GM21723 (cell line): Measurements from ENCODE around the gene HOXB7.

Experiments
- ATAC-seq: cut with Tn5 transposase; IDR thresholded peaks from one replicate; pipeline ENCODE4 v1.9.1; 2021; ENCODE audit warnings: mild to moderate bottlenecking, moderate library complexity; ENCODE audit not compliant: unreplicated experiment

The HOXB7 gene

GRCh38 chr17:48611213-48611612 lies 396 bp upstream of the HOXB7 start:
- ATAC-seq = no peak

DNA sequence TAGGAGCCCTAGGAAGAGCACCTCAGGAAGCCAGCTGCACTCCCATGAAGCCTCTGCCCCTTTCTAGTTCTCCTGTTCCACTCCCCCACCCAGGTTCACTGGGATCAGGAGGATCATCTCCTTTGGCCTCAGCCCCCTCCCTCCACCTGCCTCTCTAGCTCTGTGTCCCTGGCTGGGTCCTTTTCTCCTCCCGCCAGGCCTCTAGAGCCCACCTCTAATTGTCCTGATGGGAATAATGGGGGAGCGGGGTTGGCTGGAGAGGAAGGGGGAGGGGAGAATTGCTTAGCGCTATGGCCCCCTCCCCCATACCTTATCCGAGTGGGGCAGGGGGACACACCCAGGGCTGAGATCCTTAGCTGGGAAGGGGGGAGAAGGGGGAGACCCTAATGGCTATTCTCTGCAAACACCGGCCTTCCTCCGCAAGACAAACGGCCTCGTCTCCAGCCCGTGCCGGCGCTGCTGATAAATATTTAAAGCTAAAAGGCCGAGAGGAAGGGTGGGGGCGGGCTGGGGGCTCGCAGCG lies 997 bp downstream of the HOXB7 start:
- ATAC-seq = no peak

DNA sequence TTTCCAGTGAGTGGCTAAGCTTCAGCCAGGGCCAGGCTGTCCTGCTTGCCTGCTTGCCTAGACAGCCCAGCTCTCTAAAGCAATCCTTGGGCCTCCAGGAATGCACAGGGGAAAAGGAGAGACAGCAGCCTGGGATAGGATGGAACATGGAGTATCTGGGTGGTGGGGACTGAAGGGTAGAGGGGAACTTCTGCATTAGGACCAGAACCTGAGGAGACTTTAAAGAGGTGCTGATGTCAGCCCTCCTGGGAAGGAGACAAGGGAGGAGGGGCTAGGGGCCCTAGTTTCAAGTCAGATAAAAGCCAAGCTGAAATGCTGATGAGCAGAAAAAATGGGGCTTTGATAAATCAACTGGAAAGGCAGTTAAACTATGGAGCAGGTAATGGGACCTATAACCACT lies 1.8 kb downstream of the HOXB7 start:
- no peak for ATAC-seq

DNA sequence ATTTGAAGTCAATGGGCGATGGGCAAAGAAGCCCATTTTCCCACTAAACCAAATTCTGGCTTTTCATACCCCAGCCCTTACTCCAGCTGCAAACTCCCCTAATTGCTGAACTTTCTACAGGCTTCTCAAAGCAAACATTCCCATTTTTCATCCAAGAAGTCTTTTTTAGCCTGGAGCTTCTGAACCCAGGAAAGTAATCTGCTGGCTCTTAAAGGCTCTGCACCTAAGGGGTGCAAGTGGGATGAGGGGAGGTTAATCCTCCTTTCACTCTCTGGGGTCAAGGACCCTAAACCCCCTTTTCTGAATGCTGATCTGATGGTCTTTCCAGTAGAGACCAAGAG lies 2.4 kb downstream of the HOXB7 start:
- no peak for ATAC-seq

- no peak for ATAC-seq
These were observed 3.8 kb downstream of the HOXB7 start for GRCh38 chr17:48606892-48607614.

DNA sequence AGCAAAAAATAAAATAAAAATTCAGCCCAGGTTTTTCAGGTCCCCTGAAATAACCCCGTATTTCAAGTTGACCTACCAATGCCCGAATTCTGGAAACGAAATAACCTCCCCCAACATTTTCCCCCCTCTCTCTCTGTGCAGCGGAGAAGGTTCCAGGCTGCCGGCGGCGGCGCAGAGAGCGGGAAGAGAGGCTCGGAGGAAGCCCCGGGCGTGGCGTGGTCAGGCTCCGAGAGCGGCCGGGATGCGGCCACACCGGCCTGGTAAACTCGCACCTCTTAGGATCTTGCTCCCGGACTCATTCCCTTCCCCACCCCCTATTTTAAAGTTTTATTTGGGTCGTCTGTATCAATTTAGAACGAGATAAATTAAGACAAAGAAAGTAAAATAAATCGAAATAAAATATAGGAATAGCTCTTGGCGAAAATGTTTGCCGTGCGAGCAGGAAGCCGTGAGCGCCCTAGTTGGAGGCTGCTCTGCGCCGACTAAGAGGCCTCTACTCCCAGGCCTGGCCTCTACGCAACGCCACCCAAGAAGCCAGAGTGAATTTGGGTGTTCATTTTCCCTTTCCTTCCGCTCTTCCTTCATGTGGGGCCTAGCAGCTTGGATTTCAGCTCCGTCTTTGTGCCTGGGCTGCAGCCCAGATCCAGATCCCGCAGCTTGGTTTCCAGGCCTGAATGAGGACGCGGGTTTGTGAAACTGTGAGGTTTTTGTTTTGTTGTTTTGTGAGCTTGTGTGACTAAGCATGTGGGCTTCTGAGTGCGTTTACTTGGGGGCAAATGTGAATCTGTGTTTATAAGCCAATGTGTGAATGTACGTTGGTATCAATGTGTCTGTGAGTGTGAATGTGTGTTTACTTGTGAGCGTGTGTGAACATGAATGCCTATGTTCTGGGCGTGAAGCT lies 4.6 kb downstream of the HOXB7 start:
- no peak for ATAC-seq

DNA sequence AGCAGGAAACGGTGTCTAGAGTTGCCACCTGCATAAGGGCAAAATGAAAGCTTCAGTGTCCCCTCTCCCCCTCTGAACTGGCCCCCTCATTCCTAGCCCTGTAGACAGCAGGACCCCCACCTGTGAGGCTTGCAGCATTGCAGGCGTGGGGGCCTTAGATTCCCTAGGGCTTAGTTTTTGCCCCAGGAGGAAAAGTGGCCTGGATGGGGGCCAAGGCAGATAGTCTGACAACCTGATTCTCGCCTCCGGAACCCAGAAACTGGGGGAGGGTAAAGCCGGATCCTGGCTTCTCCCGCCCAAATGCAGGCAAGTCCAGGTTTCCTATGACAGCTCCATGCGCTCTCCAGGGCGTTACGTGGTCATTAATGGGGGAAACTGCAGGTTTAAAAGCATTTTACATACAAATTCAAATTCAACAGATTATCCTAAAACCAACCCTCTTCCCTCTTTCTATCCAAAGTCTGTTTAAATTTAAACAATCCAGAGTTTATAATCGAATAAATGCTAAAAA lies 5.4 kb downstream of the HOXB7 start:
- ATAC-seq = no peak

GRCh38 chr17:48604770-48605329 lies 6.0 kb downstream of the HOXB7 start, which contains the start of gene HOXB6:
Gene HOXB6 (minus strand): TSS chr17:48604986. CDS start chr17:48598150, 6,836 bp downstream.
- no peak for ATAC-seq

DNA sequence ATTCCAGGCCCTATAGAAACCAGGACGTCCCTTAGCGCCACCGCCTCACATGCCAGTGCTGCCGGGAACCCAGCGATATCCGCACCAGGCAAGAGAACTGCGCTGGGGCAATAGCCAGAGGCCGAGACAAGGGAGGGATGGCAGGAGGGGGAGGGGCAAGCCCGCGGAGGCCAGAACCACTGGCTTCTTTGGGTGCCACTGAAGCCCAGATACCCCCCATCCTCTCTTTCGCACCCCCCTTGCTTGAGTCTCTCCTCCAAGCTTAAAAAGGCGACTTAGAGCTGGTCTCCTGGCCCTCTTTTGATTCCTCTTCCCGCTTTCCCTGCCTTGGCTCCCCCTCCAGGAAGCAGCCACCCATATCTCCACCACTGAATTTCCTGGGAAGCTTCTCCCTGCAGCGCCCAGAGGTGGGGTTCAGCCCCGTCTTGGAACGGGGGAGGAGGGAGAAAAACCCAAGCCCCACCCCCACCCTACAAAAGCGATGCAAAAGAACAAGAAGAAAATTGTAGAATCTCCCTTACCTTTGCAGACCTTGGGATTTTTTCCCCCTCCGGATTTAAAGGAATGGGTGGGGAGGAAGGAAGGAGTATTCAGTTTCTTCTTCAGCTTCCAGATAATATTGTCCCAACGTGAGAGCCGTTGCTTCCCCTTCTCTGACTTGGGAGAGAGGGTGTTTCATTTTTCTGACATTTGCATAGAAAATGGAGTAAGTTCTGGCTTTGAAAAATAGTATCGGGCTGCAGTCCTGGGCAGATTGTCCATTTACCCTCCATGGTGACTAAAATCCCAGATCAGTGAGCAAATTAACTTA lies 6.7 kb downstream of the HOXB7 start:
- no peak for ATAC-seq

DNA sequence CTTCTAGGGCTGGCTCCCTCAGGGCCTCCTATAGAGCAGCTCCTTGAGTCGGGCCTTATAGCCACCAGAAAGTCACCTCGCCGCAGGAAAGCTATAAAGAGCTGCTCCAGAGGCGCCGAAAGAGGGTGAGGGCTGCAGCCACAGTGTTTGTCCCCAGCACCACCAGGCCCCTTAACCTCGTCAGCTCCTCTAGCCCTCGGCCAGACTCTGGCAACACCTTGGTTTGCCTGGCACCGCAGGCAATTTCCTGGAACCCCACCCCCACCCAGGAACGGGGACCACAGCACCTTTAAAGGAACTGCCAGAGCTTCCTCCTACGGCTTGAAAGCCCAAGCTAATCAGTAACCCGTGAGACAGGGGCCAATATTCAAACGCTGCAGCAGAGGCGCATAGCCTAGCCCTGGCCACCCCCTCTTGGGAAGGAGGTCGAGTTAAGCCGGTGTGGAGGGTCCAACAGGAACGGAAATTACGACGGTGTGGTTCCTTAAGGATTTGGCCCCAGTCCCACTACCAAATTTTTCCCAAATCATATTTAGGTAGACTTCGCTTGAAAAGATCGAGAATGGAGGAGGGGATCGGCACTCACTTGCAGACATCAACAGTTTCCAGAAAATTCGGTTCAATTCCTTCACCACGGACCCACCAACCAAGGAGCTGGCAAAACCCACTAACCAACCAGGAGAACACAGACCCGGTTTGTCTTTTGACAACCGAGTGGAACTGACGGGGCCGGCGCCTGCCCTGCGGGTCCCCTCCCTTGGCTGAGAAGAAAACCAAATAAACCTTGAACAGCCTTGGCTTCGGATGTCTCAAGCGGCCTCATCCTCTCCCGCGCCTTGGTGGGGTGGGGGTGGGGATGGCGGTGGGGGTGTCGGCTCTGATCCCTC lies 9.0 kb downstream of the HOXB7 start:
- no peak for ATAC-seq

- ATAC-seq = no peak
These were observed 9.6 kb downstream of the HOXB7 start for GRCh38 chr17:48601207-48601538.

- no peak for ATAC-seq
These were observed 10.3 kb downstream of the HOXB7 start for GRCh38 chr17:48600244-48601098.

DNA sequence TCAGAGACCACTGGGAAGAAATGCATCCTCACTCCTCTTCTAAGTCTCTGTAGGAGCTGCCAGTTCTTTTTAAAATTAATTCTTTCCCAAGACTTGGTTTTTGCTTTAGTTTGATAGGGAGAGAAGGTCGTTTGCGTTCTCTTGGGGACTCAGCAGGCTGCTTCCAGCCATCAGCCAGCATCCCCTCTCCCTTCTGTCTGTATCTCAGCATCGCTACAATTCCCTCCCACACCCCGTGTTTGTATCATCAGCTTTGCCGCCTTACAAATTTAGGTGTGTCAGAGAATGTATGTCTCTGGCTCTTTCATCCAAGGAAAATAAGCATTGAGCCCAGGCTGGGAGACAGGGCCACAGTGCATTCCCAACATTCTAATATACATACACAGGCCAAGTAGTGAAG lies 11.5 kb downstream of the HOXB7 start:
- ATAC-seq = no peak

- no peak for ATAC-seq
These were observed 12.1 kb downstream of the HOXB7 start for GRCh38 chr17:48598736-48599135.

- no peak for ATAC-seq
These were observed 12.8 kb downstream of the HOXB7 start for GRCh38 chr17:48597778-48598631.

- no peak for ATAC-seq
These were observed 13.4 kb downstream of the HOXB7 start for GRCh38 chr17:48597528-48597777.

DNA sequence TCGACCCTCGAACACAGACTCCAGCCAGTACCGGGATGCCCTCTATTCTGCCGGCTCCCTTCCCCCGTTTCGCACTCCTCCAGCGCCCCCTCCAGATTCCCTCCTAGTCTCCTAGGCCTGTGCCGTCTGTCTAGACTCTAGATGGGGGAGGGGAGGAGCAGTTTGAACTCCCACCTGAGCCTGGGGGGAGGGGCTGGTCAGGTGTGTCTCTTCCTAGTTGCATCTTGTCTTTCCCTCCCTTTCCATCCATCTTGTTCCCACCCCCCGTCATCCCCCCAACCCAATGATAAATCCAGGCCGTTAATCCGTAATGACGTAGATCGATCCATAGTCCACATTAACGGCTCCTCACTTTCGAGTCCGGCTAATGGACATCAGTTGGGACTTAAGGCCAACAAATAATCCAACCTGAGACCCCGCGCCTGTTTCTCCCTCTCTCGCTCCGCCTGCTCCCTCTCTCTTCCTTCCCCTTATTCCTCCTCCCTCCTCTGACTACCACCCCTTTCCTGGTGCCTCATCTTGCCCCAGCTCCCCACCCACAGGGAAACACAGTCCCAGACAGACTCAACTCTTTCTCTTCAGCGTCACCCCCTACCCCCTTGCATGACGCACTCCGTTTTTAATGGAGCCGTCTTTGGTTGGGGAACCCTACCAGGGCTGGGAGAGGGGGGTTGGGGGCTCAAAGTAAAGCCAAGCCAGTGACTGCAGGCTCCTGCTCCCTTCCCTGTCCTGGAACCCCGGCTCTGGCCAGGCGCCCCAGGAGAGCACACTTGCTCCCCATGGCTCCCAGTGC lies 13.9 kb downstream of the HOXB7 start:
- no peak for ATAC-seq
